SK-N-MC (cell line): ENCODE measurements around the gene OR13J1.
"Not testable (repeated sequence)": the region's sequence is repeated elsewhere in the genome, so short reads cannot be mapped to it uniquely, and the experiment has no call there.

Experiments used
- DNase-seq: peaks from one replicate; pipeline ENCODE4 v3.0.0-alpha.2; 2011; ENCODE audit warnings: low read depth, low spot score
- H3K27ac ChIP-seq: fragments of 200-600 bp; sonication (generic); 2 replicates; pipeline ENCODE4 v1.5.1; 2016; ENCODE audit warnings: mixed run types
- H3K36me3 ChIP-seq: fragments of 200-600 bp; sonication (generic); 2 replicates; pipeline ENCODE4 v1.6.1; 2017; ENCODE audit warnings: antibody characterized with exemption, low read length, mixed read lengths; ENCODE audit not compliant: insufficient read depth
- H3K4me3 ChIP-seq: fragments of 200-600 bp; sonication (generic); 2 replicates; pipeline ENCODE4 v1.5.1; 2016
- H3K9ac ChIP-seq: fragments of 200-600 bp; sonication (generic); 2 replicates; pipeline ENCODE4 v1.8.0; 2017; ENCODE audit warnings: mixed run types, mixed read lengths; ENCODE audit not compliant: insufficient read length
- H3K9me3 ChIP-seq: fragments of 200-600 bp; sonication (generic); 2 replicates; pipeline ENCODE4 v1.6.1; 2017; ENCODE audit warnings: low read depth, mild to moderate bottlenecking, antibody characterized with exemption, low read length, moderate library complexity, mixed read lengths
- EZH2 ChIP-seq: fragments of 200-600 bp; sonication (generic); IDR thresholded peaks from one replicate; pipeline ENCODE4 v1.6.1; 2017; ENCODE audit warnings: antibody characterized with exemption
- FOXP2 ChIP-seq: optimal IDR thresholded peaks from 2 replicates; pipeline ENCODE3; 2011; ENCODE audit warnings: mild to moderate bottlenecking, moderate library complexity; ENCODE audit not compliant: insufficient read depth; ENCODE audit errors: extremely low read length, control extremely low read depth
- POLR2AphosphoS5 ChIP-seq: IDR thresholded peaks from 2 replicates; pipeline ENCODE4 v1.6.1; 2012; ENCODE audit warnings: mild to moderate bottlenecking, low read depth, low read length, borderline replicate concordance

Gene OR13J1

DNA sequence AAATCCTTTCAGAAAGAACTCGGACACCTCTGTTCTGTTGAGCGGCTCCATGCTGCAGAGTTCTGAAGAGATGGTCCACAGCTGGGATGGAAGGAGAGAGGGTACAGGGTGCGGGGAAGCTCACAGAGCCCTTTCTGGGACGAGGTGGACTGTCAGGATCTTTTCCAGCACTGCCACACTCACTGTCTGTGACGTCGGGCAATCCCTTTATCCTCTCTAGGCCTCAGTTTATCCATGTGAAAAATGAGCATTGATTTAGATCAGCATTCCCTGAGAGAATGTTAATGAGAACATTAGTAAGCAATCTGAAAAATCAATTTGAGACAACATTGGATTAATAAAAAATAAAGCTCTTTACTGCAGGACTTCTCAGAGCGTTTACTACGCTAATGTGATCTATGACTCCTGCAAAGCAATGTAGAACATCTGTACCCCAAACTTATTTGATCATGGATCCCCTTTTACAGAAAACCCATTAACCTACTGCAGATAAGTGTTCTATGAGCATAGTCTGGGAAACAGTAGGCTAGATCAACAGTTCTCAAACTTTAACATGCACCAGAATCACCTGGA lies at the start of gene OR13J1:
Gene OR13J1, minus strand, starts transcription at position 51 of the 573 bp plus-strand sequence. Its CDS starts 0 bp downstream, at position 51.
- no peak for DNase-seq
- H3K36me3 ChIP-seq, result no peaks in the 10 kb centered on the region
- no peaks in the 10 kb centered on the region for H3K9me3 ChIP-seq
- no peak within 1 kb of the TSS for H3K4me3 ChIP-seq
- no peak within 1 kb of the TSS for H3K27ac ChIP-seq
- no peak within 1 kb of the TSS for H3K9ac ChIP-seq
- TF ChIP-seq EZH2 (no peak), POLR2AphosphoS5 (no peak), FOXP2 (no peak)

DNA sequence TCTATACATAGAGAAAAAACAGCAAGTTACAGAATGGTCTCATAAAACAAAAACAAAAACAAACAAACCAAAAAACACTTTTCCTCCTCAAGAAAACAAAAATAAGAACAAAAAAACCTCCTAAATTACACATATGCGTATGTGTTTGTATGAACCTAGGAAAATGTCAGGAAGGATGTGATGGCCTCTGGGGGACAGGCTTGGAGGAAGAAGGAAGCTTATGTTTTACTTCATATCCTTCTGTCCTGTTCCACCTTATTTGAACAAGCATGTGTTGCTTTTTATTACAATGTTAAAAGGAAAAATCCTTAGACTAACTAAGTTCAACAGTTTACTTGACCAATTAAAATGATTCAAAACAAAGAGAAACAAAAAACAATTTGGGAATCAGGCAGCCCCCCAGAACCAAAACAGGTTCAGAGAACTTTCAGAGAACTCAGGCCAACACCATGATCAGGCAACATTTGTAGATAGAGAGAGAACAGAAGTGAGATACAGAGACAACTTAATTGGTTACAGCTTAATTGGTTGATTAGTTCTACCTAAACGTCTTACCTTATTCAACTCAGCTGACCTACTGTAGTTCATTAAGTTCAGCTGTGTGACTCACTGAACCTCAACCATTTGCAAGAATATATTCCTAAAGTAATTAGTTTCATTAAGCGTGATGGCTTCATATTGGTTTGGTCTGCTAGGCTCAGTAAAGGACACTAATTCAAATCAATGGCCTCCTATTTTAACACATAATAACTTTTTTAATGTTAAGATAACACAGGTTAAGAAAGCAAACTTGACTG lies 49.2 kb upstream of the OR13J1 start:
- DNase-seq, result no peak
- Histone ChIP-seq H3K27ac (no peak overlapping the region), H3K9ac (no peak overlapping the region), H3K4me3 (no peak overlapping the region), H3K9me3 (no peaks in the 10 kb centered on the region), H3K36me3 (no peaks in the 10 kb centered on the region)
- no peak for TF ChIP-seq EZH2
- TF ChIP-seq POLR2AphosphoS5, result no peak
- TF ChIP-seq FOXP2, result no peak

GRCh38 chr9:35918780-35919179 lies 48.6 kb upstream of the OR13J1 start:
- TF ChIP-seq EZH2 (no peak), POLR2AphosphoS5 (no peak), FOXP2 (no peak)
- no peak for DNase-seq
- H3K9me3 ChIP-seq, result no peaks in the 10 kb centered on the region
- no peak overlapping the region for H3K27ac ChIP-seq
- no peaks in the 10 kb centered on the region for H3K36me3 ChIP-seq
- H3K4me3 ChIP-seq, result no peak overlapping the region
- no peak overlapping the region for H3K9ac ChIP-seq

- TF ChIP-seq EZH2, result no peak
- TF ChIP-seq POLR2AphosphoS5, result no peak
- TF ChIP-seq FOXP2, result no peak
- no peak for DNase-seq
- Histone ChIP-seq H3K9ac (no peak overlapping the region), H3K9me3 (no peaks in the 10 kb centered on the region), H3K4me3 (no peak overlapping the region), H3K36me3 (no peaks in the 10 kb centered on the region), H3K27ac (no peak overlapping the region)
Measured at GRCh38 chr9:35917261-35917660, 47.1 kb upstream of the OR13J1 start.

- TF ChIP-seq EZH2 (no peak), FOXP2 (no peak), POLR2AphosphoS5 (no peak)
- Histone ChIP-seq H3K9me3 (no peaks in the 10 kb centered on the region), H3K9ac (no peak overlapping the region), H3K27ac (no peak overlapping the region), H3K4me3 (no peak overlapping the region), H3K36me3 (no peaks in the 10 kb centered on the region)
- DNase-seq, result no peak
Measured at GRCh38 chr9:35915681-35916294, 45.6 kb upstream of the OR13J1 start.

DNA sequence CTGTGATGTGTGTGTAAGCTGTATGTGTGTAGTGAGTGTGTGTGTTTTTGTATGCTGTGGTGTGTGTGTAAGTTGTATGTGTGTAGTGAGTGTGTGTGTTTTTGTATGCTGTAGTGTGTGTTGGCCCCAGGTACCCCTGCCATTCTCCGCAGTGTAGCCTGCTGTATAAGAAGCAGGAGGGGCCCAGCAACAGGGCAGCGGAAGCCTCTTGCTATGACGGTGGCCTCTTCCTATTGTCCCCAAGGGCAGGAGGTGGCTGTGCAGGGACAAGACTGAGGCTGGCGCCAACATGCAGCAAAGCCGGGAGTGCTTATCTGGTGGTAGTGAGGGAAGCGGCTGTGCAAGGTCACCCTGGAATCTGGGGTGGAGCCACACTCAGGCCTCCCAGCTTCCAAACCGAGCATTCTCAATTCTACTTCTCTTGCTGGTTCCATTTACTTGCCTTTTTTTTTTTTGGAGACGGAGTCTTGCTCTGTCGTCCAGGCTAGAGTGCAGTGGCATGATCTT lies 44.2 kb upstream of the OR13J1 start:
- no peaks in the 10 kb centered on the region for H3K36me3 ChIP-seq
- H3K27ac ChIP-seq, result no peak overlapping the region
- DNase-seq, result peak; percentile 12
- H3K9me3 ChIP-seq, result no peaks in the 10 kb centered on the region
- H3K4me3 ChIP-seq, result no peak overlapping the region
- TF ChIP-seq EZH2, result no peak
- no peak for TF ChIP-seq FOXP2
- no peak overlapping the region for H3K9ac ChIP-seq

DNA sequence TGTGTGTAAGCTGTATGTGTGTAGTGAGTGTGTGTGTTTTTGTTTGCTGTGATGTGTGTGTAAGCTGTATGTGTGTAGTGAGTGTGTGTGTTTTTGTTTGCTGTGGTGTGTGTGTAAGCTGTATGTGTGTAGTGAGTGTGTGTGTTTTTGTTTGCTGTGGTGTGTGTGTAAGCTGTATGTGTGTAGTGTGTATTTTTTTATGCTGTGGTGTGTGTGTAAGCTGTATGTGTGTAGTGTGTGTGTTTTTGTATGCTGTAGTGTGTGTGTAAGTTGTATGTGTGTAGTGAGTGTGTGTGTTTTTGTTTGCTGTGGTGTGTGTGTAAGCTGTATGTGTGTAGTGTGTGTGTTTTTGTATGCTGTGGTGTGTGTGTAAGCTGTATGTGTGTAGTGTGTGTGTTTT lies 43.2 kb upstream of the OR13J1 start:
- not testable (repeated sequence) for H3K9me3 ChIP-seq, H3K9ac ChIP-seq, H3K4me3 ChIP-seq, H3K27ac ChIP-seq, H3K36me3 ChIP-seq, DNase-seq

DNA sequence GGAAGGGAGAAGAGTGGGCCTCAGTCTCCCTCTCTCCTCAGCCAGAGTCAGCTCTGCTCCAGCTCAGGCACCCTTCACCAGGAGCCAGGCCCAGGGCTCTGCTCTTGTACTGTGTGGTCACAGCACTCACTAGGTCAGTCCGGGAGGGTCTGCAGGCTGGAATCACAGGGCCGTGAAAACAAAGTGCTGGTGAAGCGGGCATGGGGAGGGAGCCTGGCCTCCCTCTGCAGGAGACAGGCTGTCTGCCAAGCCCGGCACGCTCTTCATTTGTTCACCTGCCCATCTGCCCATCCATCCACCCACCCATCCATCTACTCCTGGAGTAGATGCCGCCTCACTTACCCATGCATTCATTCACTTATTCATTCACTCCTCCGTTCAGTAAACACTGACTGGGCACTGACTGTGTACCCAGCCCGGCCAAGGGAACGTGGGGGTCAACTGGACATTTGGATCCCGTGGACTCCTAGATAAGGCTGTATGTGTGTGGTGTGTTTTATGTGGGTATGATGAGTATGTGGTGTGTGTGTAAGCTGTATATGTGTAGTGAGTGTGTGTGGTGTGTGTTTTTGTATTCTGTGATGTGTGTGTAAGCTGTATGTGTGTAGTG lies 42.7 kb upstream of the OR13J1 start:
- H3K27ac ChIP-seq, result no peak overlapping the region
- no peak for DNase-seq
- H3K9me3 ChIP-seq, result no peaks in the 10 kb centered on the region
- TF ChIP-seq FOXP2 (no peak), EZH2 (no peak), POLR2AphosphoS5 (no peak)
- no peak overlapping the region for H3K9ac ChIP-seq
- H3K4me3 ChIP-seq, result no peak overlapping the region
- no peaks in the 10 kb centered on the region for H3K36me3 ChIP-seq
